NOMO-1 (cell line): Measurements from ENCODE around the gene ACOT12.
A peak's percentile ranks its signal among the peaks of the same experiment; 100 is the strongest.

Experiments
- DNase-seq, 2 experiments: peaks; one replicate each; lab custom pipeline; 2025; ENCODE audit not compliant: unreplicated experiment in 2 of 2; lab: John Stamatoyannopoulos, UW

The ACOT12 gene

GRCh38 chr5:81401266-81401665 is 7.3 kb upstream of the ACOT12 start:
- DNase-seq, result no peak

- DNase-seq, result peak in 1 of 2 experiments; percentile 32
Observed at GRCh38 chr5:81400375-81400774, 6.4 kb upstream of the ACOT12 start.

- no peak for DNase-seq
Observed at GRCh38 chr5:81398741-81399140, 4.8 kb upstream of the ACOT12 start.

GRCh38 chr5:81397176-81397575 is 3.2 kb upstream of the ACOT12 start:
- DNase-seq, result no peak

GRCh38 chr5:81395262-81395661 is 1.3 kb upstream of the ACOT12 start:
- no peak for DNase-seq

GRCh38 chr5:81393430-81393782 is 528 bp downstream of the ACOT12 start:
- DNase-seq, result no peak

- DNase-seq, result no peak
Observed at GRCh38 chr5:81389025-81389424, 4.9 kb downstream of the ACOT12 start.

GRCh38 chr5:81388169-81388568 is 5.8 kb downstream of the ACOT12 start:
- no peak for DNase-seq

GRCh38 chr5:81383867-81384266 is 10.1 kb downstream of the ACOT12 start:
- no peak for DNase-seq

GRCh38 chr5:81371354-81371876 is 22.5 kb downstream of the ACOT12 start:
- no peak for DNase-seq

- no peak for DNase-seq
Observed at GRCh38 chr5:81370912-81371311, 23.0 kb downstream of the ACOT12 start.

- DNase-seq, result no peak
Observed at GRCh38 chr5:81365541-81365940, 28.4 kb downstream of the ACOT12 start.

GRCh38 chr5:81363093-81363871 is 30.7 kb downstream of the ACOT12 start:
- peak; percentile 1 to 78 for DNase-seq

GRCh38 chr5:81361600-81361999 is 32.3 kb downstream of the ACOT12 start:
- DNase-seq, result no peak

GRCh38 chr5:81360640-81361039 is 33.3 kb downstream of the ACOT12 start:
- DNase-seq, result no peak

GRCh38 chr5:81359881-81360280 is 34.1 kb downstream of the ACOT12 start:
- DNase-seq, result no peak

- no peak for DNase-seq
Observed at GRCh38 chr5:81359108-81359507, 34.8 kb downstream of the ACOT12 start.

GRCh38 chr5:81355291-81356251 is 38.4 kb downstream of the ACOT12 start:
- DNase-seq, result no peak

GRCh38 chr5:81354093-81354492 is 39.8 kb downstream of the ACOT12 start:
- no peak for DNase-seq

GRCh38 chr5:81353189-81353588 is 40.7 kb downstream of the ACOT12 start:
- DNase-seq, result no peak

GRCh38 chr5:81350507-81350906 is 43.4 kb downstream of the ACOT12 start:
- no peak for DNase-seq

GRCh38 chr5:81349161-81349560 is 44.8 kb downstream of the ACOT12 start:
- no peak for DNase-seq
